Measurements from ENCODE around the gene ATP5F1D. TPM values are rescaled to one million over a fixed set of nuclear protein-coding genes. Genes with fewer than 3 reads are reported as not detected.

Gene ATP5F1D
- total RNA-seq, 1 donor from 2014 or later: 213 TPM

- intact Hi-C loops (cut with micrococcal nuclease): no loop called here
Measured at GRCh38 chr19:1255186-1256161, 13.9 kb downstream of the ATP5F1D start.

- intact Hi-C loops (cut with micrococcal nuclease): no loop called here
Measured at GRCh38 chr19:1256646-1257474, 15.3 kb downstream of the ATP5F1D start.

- intact Hi-C loops (cut with micrococcal nuclease): no loop called here
Measured at GRCh38 chr19:1257475-1258162, 16.1 kb downstream of the ATP5F1D start.

GRCh38 chr19:1258163-1258492 is 16.6 kb downstream of the ATP5F1D start:
- intact Hi-C loops (cut with micrococcal nuclease): no loop called here

- intact Hi-C loops (cut with micrococcal nuclease): loop anchor here (1.0 kb wide), 1 partner anchor 9 kb away; no protein-coding TSS in a partner anchor
Measured at GRCh38 chr19:1258707-1259205, 17.2 kb downstream of the ATP5F1D start.

GRCh38 chr19:1259206-1259875 is 17.8 kb downstream of the ATP5F1D start:
- intact Hi-C loops (cut with micrococcal nuclease): loop anchor here (1.0 kb wide), 1 partner anchor 10 kb away; no protein-coding TSS in a partner anchor

GRCh38 chr19:1259876-1260748 is 18.6 kb downstream of the ATP5F1D start:
- intact Hi-C loops (cut with micrococcal nuclease): loop anchor here (1.0 kb wide), 2 partner anchors 9 to 11 kb away; partner anchors contain the start of gene CIRBP

- intact Hi-C loops (cut with micrococcal nuclease): loop anchor here (1.0 kb wide), 1 partner anchor 8 kb away; the partner anchor contains the start of gene CIRBP
Measured at GRCh38 chr19:1260749-1261537, 19.4 kb downstream of the ATP5F1D start.

GRCh38 chr19:1261538-1261797 is 19.9 kb downstream of the ATP5F1D start:
- intact Hi-C loops (cut with micrococcal nuclease): no loop called here

GRCh38 chr19:1261798-1262622 is 20.5 kb downstream of the ATP5F1D start:
- intact Hi-C loops (cut with micrococcal nuclease): no loop called here

GRCh38 chr19:1262623-1263123 is 21.1 kb downstream of the ATP5F1D start:
- intact Hi-C loops (cut with micrococcal nuclease): no loop called here

- intact Hi-C loops (cut with micrococcal nuclease): no loop called here
Measured at GRCh38 chr19:1263188-1263587, 21.6 kb downstream of the ATP5F1D start.

GRCh38 chr19:1264801-1265614 is 23.5 kb downstream of the ATP5F1D start:
- intact Hi-C loops (cut with micrococcal nuclease): no loop called here

GRCh38 chr19:1265615-1266128 is 24.1 kb downstream of the ATP5F1D start:
- intact Hi-C loops (cut with micrococcal nuclease): no loop called here

- intact Hi-C loops (cut with micrococcal nuclease): no loop called here
Measured at GRCh38 chr19:1266129-1266915, 24.8 kb downstream of the ATP5F1D start.

- intact Hi-C loops (cut with micrococcal nuclease): loop anchor here (1.0 kb wide), 1 partner anchor 23 kb away; no protein-coding TSS in a partner anchor
Measured at GRCh38 chr19:1266916-1267476, 25.4 kb downstream of the ATP5F1D start.

Measured in T-helper 2 cell treated with Interferon-gamma antibody and Interleukin-4, amounts not matched to agents 100 ng/mL and 5 ng/mL, for 36 hours (primary cell).